ENCODE measurements around the gene CREM.

CREM gene

GRCh38 chr10:35132727-35133126 is 6.1 kb downstream of the CREM start:
- peak; percentile 74 for FAIRE-seq
- TF ChIP-seq POLR2AphosphoS5 (IDR thresholded peaks at IDR 0.05; ENCODE audit: low read depth, low read length) (no peak), POU2F2 (IDR thresholded peaks at IDR 0.05; ENCODE audit: low read depth, low read length) (no peak), POLR2A (IDR thresholded peaks at IDR 0.05; ENCODE audit: low read depth, low read length) (no peak)
- no peak for DNase-seq (ENCODE audit: insufficient read length, low spot score)

GRCh38 chr10:35133586-35133985 is 6.9 kb downstream of the CREM start:
- FAIRE-seq (peak; percentile 62), DNase-seq (ENCODE audit: insufficient read length, low spot score) (no peak)
- TF ChIP-seq TAF1 (IDR thresholded peaks at IDR 0.05; ENCODE audit: low read depth, low read length) (no peak), SPI1 (IDR thresholded peaks at IDR 0.05; ENCODE audit: low read depth, low read length) (no peak), PAX5 (IDR thresholded peaks at IDR 0.05; ENCODE audit: insufficient read depth, low read length, severe bottlenecking) (no peak), POLR2AphosphoS5 (IDR thresholded peaks at IDR 0.05; ENCODE audit: low read depth, low read length) (no peak), POU2F2 (IDR thresholded peaks at IDR 0.05; ENCODE audit: low read depth, low read length) (no peak), POLR2A (IDR thresholded peaks at IDR 0.05; ENCODE audit: low read depth, low read length) (no peak)

GRCh38 chr10:35135861-35136260 is 9.2 kb downstream of the CREM start:
- TF ChIP-seq TAF1 (IDR thresholded peaks at IDR 0.05; ENCODE audit: low read depth, low read length) (no peak), SPI1 (IDR thresholded peaks at IDR 0.05; ENCODE audit: low read depth, low read length) (peak; percentile 52)
- DNase-seq (ENCODE audit: insufficient read length, low spot score) (no peak), FAIRE-seq (no peak)

- peak; percentile 97 for TF ChIP-seq SPI1 (IDR thresholded peaks at IDR 0.05; ENCODE audit: low read depth, low read length)
- TF ChIP-seq POLR2AphosphoS5 (IDR thresholded peaks at IDR 0.05; ENCODE audit: low read depth, low read length), result no peak
- no peak for TF ChIP-seq POU2F2 (IDR thresholded peaks at IDR 0.05; ENCODE audit: low read depth, low read length)
- FAIRE-seq, result peak; percentile 95
- DNase-seq (ENCODE audit: insufficient read length, low spot score), result no peak
These were observed 9.7 kb downstream of the CREM start for GRCh38 chr10:35136263-35136815.

GRCh38 chr10:35140126-35140525 is 13.5 kb downstream of the CREM start:
- TF ChIP-seq TAF1 (IDR thresholded peaks at IDR 0.05; ENCODE audit: low read depth, low read length) (no peak), PAX5 (IDR thresholded peaks at IDR 0.05; ENCODE audit: insufficient read depth, low read length, severe bottlenecking) (no peak), SPI1 (IDR thresholded peaks at IDR 0.05; ENCODE audit: low read depth, low read length) (no peak), POLR2AphosphoS5 (IDR thresholded peaks at IDR 0.05; ENCODE audit: low read depth, low read length) (no peak), POLR2A (IDR thresholded peaks at IDR 0.05; ENCODE audit: low read depth, low read length) (no peak), POU2F2 (IDR thresholded peaks at IDR 0.05; ENCODE audit: low read depth, low read length) (no peak)
- DNase-seq (ENCODE audit: insufficient read length, low spot score) (no peak), FAIRE-seq (no peak)

- DNase-seq (ENCODE audit: insufficient read length, low spot score) (no peak), FAIRE-seq (no peak)
- TF ChIP-seq POLR2AphosphoS5 (IDR thresholded peaks at IDR 0.05; ENCODE audit: low read depth, low read length), result no peak
- TF ChIP-seq POLR2A (IDR thresholded peaks at IDR 0.05; ENCODE audit: low read depth, low read length), result no peak
- no peak for TF ChIP-seq SPI1 (IDR thresholded peaks at IDR 0.05; ENCODE audit: low read depth, low read length)
These were observed 14.1 kb downstream of the CREM start for GRCh38 chr10:35140727-35141126.

- FAIRE-seq, result no peak
- no peak for DNase-seq (ENCODE audit: insufficient read length, low spot score)
These were observed 23.7 kb downstream of the CREM start for GRCh38 chr10:35150308-35150707.

GRCh38 chr10:35152992-35153391 is 26.3 kb downstream of the CREM start:
- DNase-seq (ENCODE audit: insufficient read length, low spot score) (no peak), FAIRE-seq (no peak)
- TF ChIP-seq SPI1 (IDR thresholded peaks at IDR 0.05; ENCODE audit: low read depth, low read length), result no peak
- no peak for TF ChIP-seq POLR2A (IDR thresholded peaks at IDR 0.05; ENCODE audit: low read depth, low read length)
- TF ChIP-seq POU2F2 (IDR thresholded peaks at IDR 0.05; ENCODE audit: low read depth, low read length), result no peak
- no peak for TF ChIP-seq TAF1 (IDR thresholded peaks at IDR 0.05; ENCODE audit: low read depth, low read length)
- TF ChIP-seq POLR2AphosphoS5 (IDR thresholded peaks at IDR 0.05; ENCODE audit: low read depth, low read length), result no peak
- TF ChIP-seq PAX5 (IDR thresholded peaks at IDR 0.05; ENCODE audit: insufficient read depth, low read length, severe bottlenecking), result no peak

More at GRCh38 chr10:35150308-35150707, 23.7 kb downstream of the CREM start:
- TF ChIP-seq TAF1 (IDR thresholded peaks at IDR 0.05; ENCODE audit: low read depth, low read length) (no peak), PAX5 (IDR thresholded peaks at IDR 0.05; ENCODE audit: insufficient read depth, low read length, severe bottlenecking) (no peak), SPI1 (IDR thresholded peaks at IDR 0.05; ENCODE audit: low read depth, low read length) (no peak), POU2F2 (IDR thresholded peaks at IDR 0.05; ENCODE audit: low read depth, low read length) (no peak), POLR2AphosphoS5 (IDR thresholded peaks at IDR 0.05; ENCODE audit: low read depth, low read length) (no peak), POLR2A (IDR thresholded peaks at IDR 0.05; ENCODE audit: low read depth, low read length) (no peak)

GRCh38 chr10:35153716-35154115 is 27.1 kb downstream of the CREM start:
- DNase-seq (ENCODE audit: insufficient read length, low spot score) (no peak), FAIRE-seq (no peak)

GRCh38 chr10:35160743-35161142 is 34.1 kb downstream of the CREM start:
- DNase-seq (ENCODE audit: insufficient read length, low spot score) (no peak), FAIRE-seq (no peak)
- TF ChIP-seq PAX5 (IDR thresholded peaks at IDR 0.05; ENCODE audit: insufficient read depth, low read length, severe bottlenecking) (no peak), POU2F2 (IDR thresholded peaks at IDR 0.05; ENCODE audit: low read depth, low read length) (no peak), POLR2AphosphoS5 (IDR thresholded peaks at IDR 0.05; ENCODE audit: low read depth, low read length) (no peak), TAF1 (IDR thresholded peaks at IDR 0.05; ENCODE audit: low read depth, low read length) (no peak)

More at GRCh38 chr10:35153716-35154115, 27.1 kb downstream of the CREM start:
- no peak for TF ChIP-seq POLR2AphosphoS5 (IDR thresholded peaks at IDR 0.05; ENCODE audit: low read depth, low read length)
- TF ChIP-seq POLR2A (IDR thresholded peaks at IDR 0.05; ENCODE audit: low read depth, low read length), result no peak
- no peak for TF ChIP-seq PAX5 (IDR thresholded peaks at IDR 0.05; ENCODE audit: insufficient read depth, low read length, severe bottlenecking)
- no peak for TF ChIP-seq POU2F2 (IDR thresholded peaks at IDR 0.05; ENCODE audit: low read depth, low read length)
- TF ChIP-seq SPI1 (IDR thresholded peaks at IDR 0.05; ENCODE audit: low read depth, low read length), result no peak
- TF ChIP-seq TAF1 (IDR thresholded peaks at IDR 0.05; ENCODE audit: low read depth, low read length), result no peak

Measured in GM12891 (cell line).